SHP77 (cell line): Measurements from ENCODE around the gene MACF1.
"Not testable (repeated sequence)": the region's sequence is repeated elsewhere in the genome, so short reads cannot be mapped to it uniquely, and the experiment has no call there.

Experiments used
- DNase-seq, 2 experiments: peaks; one replicate each; lab custom pipeline; 2025; lab: John Stamatoyannopoulos, UW

MACF1 gene

GRCh38 chr1:39177706-39178105, 26.8 kb upstream of the MACF1 start:
- DNase-seq, result no peak

- DNase-seq, result no peak
Observed at GRCh38 chr1:39178541-39179431, 25.7 kb upstream of the MACF1 start.

GRCh38 chr1:39181311-39181710, 23.2 kb upstream of the MACF1 start:
- no peak for DNase-seq

GRCh38 chr1:39182804-39183203, 21.7 kb upstream of the MACF1 start:
- no peak for DNase-seq

- peak; percentile 86 to 92 for DNase-seq
Observed at GRCh38 chr1:39183503-39184353, 20.8 kb upstream of the MACF1 start.

- DNase-seq, result no peak
Observed at GRCh38 chr1:39184354-39184818, 20.1 kb upstream of the MACF1 start.

- DNase-seq, result no peak
Observed at GRCh38 chr1:39187275-39188046, 17.0 kb upstream of the MACF1 start.

GRCh38 chr1:39189592-39190041, 14.9 kb upstream of the MACF1 start:
- no peak for DNase-seq

- no peak for DNase-seq
Observed at GRCh38 chr1:39190096-39190495, 14.4 kb upstream of the MACF1 start.

GRCh38 chr1:39194398-39195051, 10.0 kb upstream of the MACF1 start:
- DNase-seq, result no peak

GRCh38 chr1:39195166-39196111, 9.1 kb upstream of the MACF1 start:
- no peak for DNase-seq

GRCh38 chr1:39196244-39197215, 8.0 kb upstream of the MACF1 start:
- DNase-seq, result no peak

GRCh38 chr1:39199593-39199992, 4.9 kb upstream of the MACF1 start:
- no peak for DNase-seq

GRCh38 chr1:39205102-39205780, 746 bp downstream of the MACF1 start:
- DNase-seq, result no peak

GRCh38 chr1:39205781-39206464, 1.4 kb downstream of the MACF1 start:
- no peak for DNase-seq

- DNase-seq, result not testable (repeated sequence)
Observed at GRCh38 chr1:39208360-39208759, 3.9 kb downstream of the MACF1 start.

- no peak for DNase-seq
Observed at GRCh38 chr1:39210649-39211048, 6.2 kb downstream of the MACF1 start.

- DNase-seq, result no peak
Observed at GRCh38 chr1:39212499-39212898, 8.0 kb downstream of the MACF1 start.
